Fibroblast of mammary gland (primary cell): ENCODE results near the gene JPH3.

Experiments
- DNase-seq: peaks from one replicate; pipeline ENCODE4 v3.0.0-alpha.2; 2010; ENCODE audit warnings: low read depth
- H3K4me3 ChIP-seq: 2 replicates; pipeline ENCODE4 v1.5.1; 2011; ENCODE audit warnings: low read depth, mild to moderate bottlenecking, low read length, moderate library complexity; ENCODE audit not compliant: control insufficient read depth
- CTCF ChIP-seq: conservative IDR thresholded peaks from 2 replicates; pipeline ENCODE4 v1.5.1; 2011; ENCODE audit warnings: low read depth, low read length, inconsistent platforms; ENCODE audit not compliant: control insufficient read depth, insufficient read depth

Gene JPH3

GRCh38 chr16:87582966-87583325 is 19.4 kb upstream of the JPH3 start:
- DNase-seq, result no peak
- no peak for TF ChIP-seq CTCF
- no peak overlapping the region for H3K4me3 ChIP-seq

GRCh38 chr16:87583453-87584131 is 18.7 kb upstream of the JPH3 start:
- no peak overlapping the region for H3K4me3 ChIP-seq
- DNase-seq, result peak; percentile 85

GRCh38 chr16:87584271-87584670 is 18.0 kb upstream of the JPH3 start:
- no peak for TF ChIP-seq CTCF
- no peak overlapping the region for H3K4me3 ChIP-seq
- peak; percentile 44 for DNase-seq

More at GRCh38 chr16:87583453-87584131, 18.7 kb upstream of the JPH3 start:
- TF ChIP-seq CTCF, result no peak

- no peak for DNase-seq
- no peak overlapping the region for H3K4me3 ChIP-seq
- no peak for TF ChIP-seq CTCF
These were observed 17.3 kb upstream of the JPH3 start for GRCh38 chr16:87584975-87585374.

GRCh38 chr16:87585442-87586200 is 16.7 kb upstream of the JPH3 start:
- TF ChIP-seq CTCF, result no peak

GRCh38 chr16:87586201-87586782 is 16.0 kb upstream of the JPH3 start:
- H3K4me3 ChIP-seq, result no peak overlapping the region
- no peak for TF ChIP-seq CTCF
- no peak for DNase-seq

More at GRCh38 chr16:87585442-87586200, 16.7 kb upstream of the JPH3 start:
- H3K4me3 ChIP-seq, result no peak overlapping the region
- no peak for DNase-seq
